Transverse colon (tissue), 4 donors: ENCODE results near the gene DOCK3. TPM values are rescaled to one million over a fixed set of nuclear protein-coding genes. Genes with fewer than 3 reads are reported as not detected.

Experiments used
- DNase-seq: peaks from one replicate; pipeline ENCODE4 v3.0.0-alpha.2; 2019
- H3K27ac ChIP-seq, 4 donors: fragments of 200-600 bp; sonication (generic); 2 replicates each; pipeline ENCODE4 v1.5.1; 2016 to 2018; ENCODE audit warnings: inconsistent platforms in 4 of 4
- H3K27me3 ChIP-seq: fragments of 200-600 bp; sonication (generic); 2 replicates; pipeline ENCODE4 v1.5.1; 2017; ENCODE audit warnings: inconsistent platforms
- H3K36me3 ChIP-seq, 4 donors: fragments of 200-600 bp; sonication (generic); 2 replicates each; pipeline ENCODE4 v1.5.1; 2017 to 2019; ENCODE audit warnings: inconsistent platforms in 4 of 4
- H3K4me1 ChIP-seq, 4 donors: fragments of 200-600 bp; sonication (generic); 2 replicates each; pipeline ENCODE4 v1.5.1; 2017 to 2020; ENCODE audit warnings: inconsistent platforms in 4 of 4
- H3K4me3 ChIP-seq, 4 donors: fragments of 200-600 bp; sonication (generic); 1 replicate in 1 of 4; 2 replicates in 3 of 4; pipeline versions ENCODE4 v1.5.1 to v1.6.1; 2017 to 2019; ENCODE audit warnings: inconsistent platforms in 4 of 4
- H3K9me3 ChIP-seq, 2 donors: fragments of 200-600 bp; sonication (generic); 2 replicates each; pipeline ENCODE4 v1.5.1; 2017 to 2019; ENCODE audit warnings: inconsistent platforms in 2 of 2
- CTCF ChIP-seq, 5 experiments: fragments of 200-600 bp in 3 of 5; fragments of 450-650 bp in 2 of 5; sonication (generic) in 3 of 5; IDR thresholded peaks; 1 replicate in 2 of 5; 2 replicates in 3 of 5; pipeline ENCODE4 v1.5.1; 2016 to 2017; ENCODE audit warnings: antibody characterized with exemption in 5 of 5, inconsistent platforms in 3 of 5, mild to moderate bottlenecking in 2 of 5, moderate library complexity in 1 of 5
- EP300 ChIP-seq: sonication (generic); formaldehyde crosslinking; IDR thresholded peaks from one replicate; pipeline ENCODE4 v1.6.1; 2017; ENCODE audit warnings: antibody characterized with exemption, low read depth
- POLR2A ChIP-seq: fragments of 450-650 bp; IDR thresholded peaks from one replicate; pipeline ENCODE4 v1.6.1; 2016; ENCODE audit warnings: antibody characterized with exemption, mild to moderate bottlenecking, moderate library complexity
- POLR2AphosphoS5 ChIP-seq, 3 donors: sonication (generic); formaldehyde crosslinking; IDR thresholded peaks; one replicate each; pipeline ENCODE4 v1.6.1; 2016; ENCODE audit warnings: antibody characterized with exemption in 3 of 3
- WGBS, 2 donors: methylation state at CpG; one replicate each; pipeline ENCODE4 v1.1.5; 2018; ENCODE audit warnings: low coverage in 1 of 2; 5-methylcytosine and 5-hydroxymethylcytosine counted together
- in situ Hi-C, 4 donors: fragments of 200-750 bp; cut with MboI; loops; one replicate each; pipeline versions ENCODE4 v1.15.0 to v1.15.1; 2017; ENCODE audit warnings: low sequenced_read_pairs in 3 of 4, low pct_ligation_motif_present in 1 of 4, low pct_unique_long_range_greater_than_20kb in 1 of 4
- intact Hi-C: fragments of 100-400 bp; cut with DNase I; formaldehyde crosslinking; loops from one replicate; pipeline ENCODE4 v1.15.1; 2023; ENCODE audit warnings: low total_unique reads
- total RNA-seq, 4 donors: library from RNA; depleted of rRNA; stranded (reverse); fragments of >200 nt; gene quantifications; one replicate each; pipeline ENCODE4 v1.1.0, GENCODE V29; 2016

The DOCK3 gene
- total RNA-seq, 4 donors from 2014 or later: 0.41 to 0.75 (median 0.62) TPM

- intact Hi-C loops (no loop called here), in situ Hi-C loops (no loop called here)
- WGBS, 2 donors: 49 to 59% methylated on average over 3 of the region's 3 CpGs
- no peaks in the 10 kb centered on the region for H3K9me3 ChIP-seq
- no peaks in the 10 kb centered on the region for H3K4me1 ChIP-seq
- no peak overlapping the region for H3K4me3 ChIP-seq
- no peaks in the 10 kb centered on the region for H3K27me3 ChIP-seq
- DNase-seq: peak; percentile 50
- H3K27ac ChIP-seq: no peak overlapping the region
- TF ChIP-seq EP300 (no peak), CTCF (IDR thresholded peaks at IDR 0.05) (peak; percentile 45 to 68 (median 58)), POLR2AphosphoS5 (IDR thresholded peaks at IDR 0.05) (no peak), POLR2A (no peak)
- no peaks in the 10 kb centered on the region for H3K36me3 ChIP-seq
These were observed 425.2 kb downstream of the DOCK3 start for GRCh38 chr3:51099794-51100535.

GRCh38 chr3:51100536-51100851 lies 425.8 kb downstream of the DOCK3 start:
- Histone ChIP-seq H3K4me1 (no peaks in the 10 kb centered on the region), H3K36me3 (no peaks in the 10 kb centered on the region), H3K9me3 (no peaks in the 10 kb centered on the region), H3K4me3 (no peak overlapping the region), H3K27me3 (no peaks in the 10 kb centered on the region), H3K27ac (no peak overlapping the region)
- intact Hi-C loops: no loop called here
- WGBS, 2 donors: 20 to 58% methylated on average over 1 of the region's 1 CpG
- DNase-seq: no peak
- TF ChIP-seq POLR2AphosphoS5 (IDR thresholded peaks at IDR 0.05): no peak
- TF ChIP-seq CTCF (IDR thresholded peaks at IDR 0.05): no peak
- TF ChIP-seq EP300: no peak
- TF ChIP-seq POLR2A: no peak
- in situ Hi-C loops: no loop called here

GRCh38 chr3:51102396-51102795 lies 427.7 kb downstream of the DOCK3 start:
- H3K4me1 ChIP-seq: no peaks in the 10 kb centered on the region
- H3K9me3 ChIP-seq: no peaks in the 10 kb centered on the region
- H3K27ac ChIP-seq: no peak overlapping the region
- 43 to 54% methylated on average over 1 of the region's 1 CpG for WGBS, 2 donors
- H3K36me3 ChIP-seq: no peaks in the 10 kb centered on the region
- TF ChIP-seq EP300 (no peak), POLR2A (no peak), CTCF (IDR thresholded peaks at IDR 0.05) (no peak), POLR2AphosphoS5 (IDR thresholded peaks at IDR 0.05) (no peak)
- H3K27me3 ChIP-seq: no peaks in the 10 kb centered on the region
- intact Hi-C loops (no loop called here), in situ Hi-C loops (no loop called here)
- DNase-seq: no peak
- H3K4me3 ChIP-seq: no peak overlapping the region

- H3K9me3 ChIP-seq: peaks cover 0 to 4% of the 10 kb centered on the region in 2 donors
- H3K27ac ChIP-seq: no peak overlapping the region
- intact Hi-C loops (no loop called here), in situ Hi-C loops (no loop called here)
- TF ChIP-seq EP300 (no peak), POLR2AphosphoS5 (IDR thresholded peaks at IDR 0.05) (no peak), POLR2A (no peak), CTCF (IDR thresholded peaks at IDR 0.05) (no peak)
- H3K36me3 ChIP-seq: peaks cover 0 to 3% (median 0%) of the 10 kb centered on the region in 4 donors
- H3K27me3 ChIP-seq: no peaks in the 10 kb centered on the region
- H3K4me1 ChIP-seq: no peaks in the 10 kb centered on the region
- 97% methylated on average over 9 of the region's 9 CpGs; no CpG with 5 or more reads in 1 of the 2 donors for whole genome bisulfite sequencing, 2 donors
- no peak for DNase-seq
- no peak overlapping the region for H3K4me3 ChIP-seq
These were observed 431.6 kb downstream of the DOCK3 start for GRCh38 chr3:51106242-51106876.
